ENCODE results near the gene JADE2.

GRCh38 chr5:134578578-134579283, 53.3 kb downstream of the JADE2 start:
- TF ChIP-seq CTCF (IDR thresholded peaks at IDR 0.05; ENCODE audit: low read depth, low read length, poor library complexity, severe bottlenecking) = no peak
- no peak for TF ChIP-seq EZH2phosphoT487 (IDR thresholded peaks at IDR 0.05; ENCODE audit: borderline replicate concordance, low read length)

Measured in DOHH2 (cell line).